GM23338 (cell line): Measurements from ENCODE around the gene ST8SIA6. TPM values are rescaled to one million over a fixed set of nuclear protein-coding genes. Genes with fewer than 3 reads are reported as not detected.

Experiments used
- ATAC-seq: fragments of 200-7000 bp; cut with Tn5 transposase; 3 replicates; pipeline ENCODE4 v1.9.1; 2020
- DNase-seq: peaks from one replicate; pipeline ENCODE4 v3.0.0-alpha.2; 2015; ENCODE audit warnings: low spot score
- H2AFZ ChIP-seq: fragments of 200-600 bp; sonication (generic); 2 replicates; pipeline ENCODE4 v1.8.0; 2016; ENCODE audit warnings: antibody characterized with exemption, mild to moderate bottlenecking, moderate library complexity
- H3F3A ChIP-seq: fragments of 200-600 bp; sonication (generic); replicated peaks from 2 replicates; pipeline ENCODE4 v1.8.0; 2017; ENCODE audit warnings: antibody characterized with exemption, mixed run types, low read depth
- H3K27ac ChIP-seq: fragments of 200-600 bp; sonication (generic); 2 replicates; pipeline ENCODE4 v1.6.1; 2016; ENCODE audit warnings: low read depth
- H3K27me3 ChIP-seq: fragments of 200-600 bp; sonication (generic); 2 replicates; pipeline ENCODE4 v1.8.0; 2016; ENCODE audit warnings: mild to moderate bottlenecking, mixed run types, moderate library complexity; ENCODE audit not compliant: insufficient read depth
- H3K36me3 ChIP-seq: fragments of 200-600 bp; sonication (generic); 2 replicates; pipeline ENCODE4 v1.8.0; 2016; ENCODE audit warnings: mild to moderate bottlenecking; ENCODE audit not compliant: insufficient read depth
- H3K4me1 ChIP-seq: fragments of 200-600 bp; sonication (generic); 2 replicates; pipeline ENCODE4 v1.8.0; 2016; ENCODE audit warnings: mild to moderate bottlenecking, moderate library complexity; ENCODE audit not compliant: insufficient read depth
- H3K4me2 ChIP-seq: fragments of 200-600 bp; sonication (generic); 2 replicates; pipeline ENCODE4 v1.7.1; 2017; ENCODE audit warnings: mixed run types
- H3K4me3 ChIP-seq: fragments of 200-600 bp; sonication (generic); 2 replicates; pipeline ENCODE4 v1.6.1; 2016; ENCODE audit warnings: mixed run types
- H3K79me2 ChIP-seq: fragments of 200-600 bp; sonication (generic); replicated peaks from 2 replicates; pipeline ENCODE4 v1.8.0; 2017; ENCODE audit warnings: mild to moderate bottlenecking; ENCODE audit not compliant: insufficient read depth
- H3K9me2 ChIP-seq: fragments of 200-600 bp; sonication (generic); 2 replicates; pipeline ENCODE4 v1.8.0; 2017; ENCODE audit not compliant: insufficient read depth
- H4K20me1 ChIP-seq: fragments of 200-600 bp; sonication (generic); replicated peaks from 2 replicates; pipeline ENCODE4 v1.8.0; 2017; ENCODE audit warnings: mild to moderate bottlenecking; ENCODE audit not compliant: insufficient read depth
- H3K27ac Mint-ChIP-seq: 2 replicates; pipeline ENCODE4 v1.8.0; 2020; ENCODE audit warnings: inconsistent platforms, mild to moderate bottlenecking, moderate library complexity, mixed read lengths
- H3K27me3 Mint-ChIP-seq: 3 replicates; pipeline ENCODE4 v1.8.0; 2022; ENCODE audit warnings: low read depth, mild to moderate bottlenecking, moderate library complexity, mixed read lengths, inconsistent platforms; ENCODE audit not compliant: insufficient read depth, poor library complexity
- H3K36me3 Mint-ChIP-seq: 3 replicates; pipeline ENCODE4 v1.8.0; 2021; ENCODE audit warnings: low read depth, mild to moderate bottlenecking, inconsistent platforms, moderate library complexity, mixed read lengths
- H3K4me1 Mint-ChIP-seq: 3 replicates; pipeline ENCODE4 v1.8.0; 2020; ENCODE audit warnings: mild to moderate bottlenecking, inconsistent platforms, mixed read lengths
- H3K4me3 Mint-ChIP-seq: 3 replicates; pipeline ENCODE4 v1.8.0; 2021; ENCODE audit warnings: moderate library complexity, mild to moderate bottlenecking, inconsistent platforms, mixed read lengths
- H3K9me3 Mint-ChIP-seq: 3 replicates; pipeline ENCODE4 v1.8.0; 2020; ENCODE audit warnings: moderate library complexity, mild to moderate bottlenecking, inconsistent platforms, mixed read lengths
- CTCF ChIP-seq, 2 experiments: fragments of 200-600 bp in 1 of 2; sonication (generic) in 1 of 2; conservative IDR thresholded peaks; 2 replicates each; pipeline versions ENCODE4 v1.5.1 to v1.6.1; 2016 to 2017; ENCODE audit warnings: antibody characterized with exemption in 2 of 2, low read depth in 2 of 2, mild to moderate bottlenecking in 2 of 2, moderate library complexity in 1 of 2
- EZH2phosphoT487 ChIP-seq: fragments of 200-600 bp; sonication (generic); IDR thresholded peaks from one replicate; pipeline ENCODE4 v1.8.1; 2018; ENCODE audit warnings: antibody characterized with exemption; ENCODE audit not compliant: unreplicated experiment
- NANOG ChIP-seq: IDR thresholded peaks from 2 replicates; pipeline ENCODE4 v1.6.1; 2016; ENCODE audit warnings: antibody characterized with exemption, borderline replicate concordance
- ZNF462 ChIP-seq: fragments of 250-450 bp; sonication (Bioruptor Pico); IDR thresholded peaks from 2 replicates; pipeline ENCODE4 v1.5.0; 2020; ENCODE audit warnings: mild to moderate bottlenecking, moderate library complexity
- polyA plus RNA-seq: library from polyadenylated mRNA; unstranded; fragments of >200 nt; fragmentation: Nextera tagmentation; extraction: Ambion mirVana; gene quantifications from 2 replicates; pipeline ENCODE4 v1.2.1, GENCODE V29; 2016
- total RNA-seq: library from RNA; depleted of rRNA; stranded (reverse); fragments of >200 nt; shearing (Covaris generic); gene quantifications from 2 replicates; pipeline ENCODE4 v1.2.3, GENCODE V29; 2014

ST8SIA6 gene
- total and polyA plus RNA-seq, 2 experiments from 2014 or later = 1.6 to 2.3 TPM

- Histone ChIP-seq H3K27ac (no peak overlapping the region), H3K4me1 (no peaks in the 10 kb centered on the region), H3K79me2 (no peaks in the 10 kb centered on the region), H3K9me2 (peaks cover 6% of the 10 kb centered on the region; the same call in 1 of the 2 replicates), H2AFZ (no peak overlapping the region), H3K4me2 (no peak overlapping the region), H3K27me3 (no peaks in the 10 kb centered on the region), H3F3A (no peaks in the 10 kb centered on the region), H4K20me1 (no peaks in the 10 kb centered on the region), H3K36me3 (peaks cover 5% of the 10 kb centered on the region; the same call in 1 of the 2 replicates), H3K4me3 (no peak overlapping the region)
- H3K9me3 Mint-ChIP-seq = peaks cover 11% of the 10 kb centered on the region
- ATAC-seq (no peak), DNase-seq (no peak)
- H3K4me3 Mint-ChIP-seq = no peak overlapping the region
- peaks cover 8% of the 10 kb centered on the region; the same call in 2 of the 3 replicates for H3K4me1 Mint-ChIP-seq
- TF ChIP-seq ZNF462 = no peak
- no peak for TF ChIP-seq EZH2phosphoT487
- TF ChIP-seq NANOG = no peak
- peak; percentile 12 to 26; a peak in 1 of 4 replicates for TF ChIP-seq CTCF (conservative IDR thresholded peaks at IDR 0.05; ENCODE audit: low read depth in 2 of 2)
- no peak overlapping the region for H3K27ac Mint-ChIP-seq
- H3K27me3 Mint-ChIP-seq = no peaks in the 10 kb centered on the region
- H3K36me3 Mint-ChIP-seq = no peaks in the 10 kb centered on the region; the same call in 2 of the 3 replicates
Observed at GRCh38 chr10:17474595-17475323, 20.4 kb upstream of the ST8SIA6 start.
